Ovary (tissue), 3 donors: ENCODE results near the gene EPHB6.

Source experiments
- CTCF ChIP-seq, 3 donors: fragments of 450-650 bp in 2 of 3; fragments of 200-600 bp in 1 of 3; IDR thresholded peaks; one replicate each; pipeline versions ENCODE4 v1.5.1 to v1.8.0; 2016 to 2022; ENCODE audit warnings: antibody characterized with exemption in 3 of 3, mild to moderate bottlenecking in 1 of 3
- POLR2A ChIP-seq: fragments of 450-650 bp; IDR thresholded peaks from one replicate; pipeline ENCODE4 v1.6.1; 2017; ENCODE audit warnings: antibody characterized with exemption, mild to moderate bottlenecking, moderate library complexity
- donor health status: DM: no; HTN: no; CAD: no.

GRCh38 chr7:142860968-142861367 is 6.1 kb downstream of the EPHB6 start:
- TF ChIP-seq POLR2A (no peak), CTCF (IDR thresholded peaks at IDR 0.05) (no peak)
